Neural cell (in vitro differentiated cells): ENCODE results near the gene FOXP4.

Experiments
- EP300 ChIP-seq: fragments of 450-650 bp; conservative IDR thresholded peaks from 2 replicates; pipeline ENCODE4 v1.6.1; 2014; ENCODE audit warnings: antibody characterized with exemption, mild to moderate bottlenecking, moderate library complexity; ENCODE audit not compliant: poor library complexity, severe bottlenecking
- EZH2 ChIP-seq: fragments of 200-600, 300-800 bp; shearing (Covaris generic), sonication (generic); IDR thresholded peaks from 2 replicates; pipeline ENCODE4 v1.6.1; 2014; ENCODE audit warnings: antibody characterized with exemption, low read length, borderline replicate concordance, mild to moderate bottlenecking; ENCODE audit not compliant: insufficient read depth, poor library complexity, severe bottlenecking
- MXI1 ChIP-seq: fragments of 450-650 bp; conservative IDR thresholded peaks from 2 replicates; pipeline ENCODE4 v1.6.1; 2014; ENCODE audit warnings: antibody characterized with exemption, mild to moderate bottlenecking; ENCODE audit not compliant: poor library complexity, severe bottlenecking
- POLR2AphosphoS5 ChIP-seq: IDR thresholded peaks from 2 replicates; pipeline ENCODE4 v1.6.1; 2012
- RAD21 ChIP-seq: fragments of 450-650 bp; conservative IDR thresholded peaks from 2 replicates; pipeline ENCODE4 v1.6.1; 2014; ENCODE audit warnings: antibody characterized with exemption, mild to moderate bottlenecking, moderate library complexity
- SMC3 ChIP-seq: fragments of 450-650 bp; conservative IDR thresholded peaks from 2 replicates; pipeline ENCODE4 v1.6.1; 2014; ENCODE audit warnings: antibody characterized with exemption, mild to moderate bottlenecking, moderate library complexity; ENCODE audit not compliant: poor library complexity
- TAF1 ChIP-seq: IDR thresholded peaks from 2 replicates; pipeline ENCODE4 v1.6.1; 2012; ENCODE audit warnings: low read depth
- TF ChIP-seq, protein P1 (sequence below): fragments of 450-650 bp; IDR thresholded peaks from 2 replicates; pipeline ENCODE4 v1.5.1; 2014; ENCODE audit warnings: antibody characterized with exemption, mild to moderate bottlenecking, moderate library complexity; ENCODE audit not compliant: poor library complexity, severe bottlenecking
- TF ChIP-seq, protein P2 (sequence below): IDR thresholded peaks from 2 replicates; pipeline ENCODE4 v1.6.1; 2012; ENCODE audit warnings: borderline replicate concordance

DNA sequence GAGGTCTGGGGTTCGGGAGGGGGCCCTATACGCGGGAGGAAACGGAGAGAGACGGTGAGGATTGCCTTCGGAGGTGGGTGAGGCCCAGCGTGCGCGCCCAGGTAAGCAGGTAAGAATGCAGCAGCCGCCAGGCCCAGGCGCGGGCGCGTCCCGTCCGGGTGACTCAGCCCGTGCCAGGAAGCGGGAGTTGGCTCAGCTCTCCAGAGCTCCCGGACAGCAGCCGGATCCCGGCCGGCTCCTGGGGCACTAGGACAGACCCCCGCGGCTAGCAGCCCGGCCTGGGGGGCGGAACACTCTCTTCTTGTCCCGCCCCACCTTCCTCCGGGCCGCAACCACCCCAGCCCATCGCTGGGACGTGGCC, 90.6 kb downstream of the FOXP4 start:
- TF ChIP-seq, protein P1, sequence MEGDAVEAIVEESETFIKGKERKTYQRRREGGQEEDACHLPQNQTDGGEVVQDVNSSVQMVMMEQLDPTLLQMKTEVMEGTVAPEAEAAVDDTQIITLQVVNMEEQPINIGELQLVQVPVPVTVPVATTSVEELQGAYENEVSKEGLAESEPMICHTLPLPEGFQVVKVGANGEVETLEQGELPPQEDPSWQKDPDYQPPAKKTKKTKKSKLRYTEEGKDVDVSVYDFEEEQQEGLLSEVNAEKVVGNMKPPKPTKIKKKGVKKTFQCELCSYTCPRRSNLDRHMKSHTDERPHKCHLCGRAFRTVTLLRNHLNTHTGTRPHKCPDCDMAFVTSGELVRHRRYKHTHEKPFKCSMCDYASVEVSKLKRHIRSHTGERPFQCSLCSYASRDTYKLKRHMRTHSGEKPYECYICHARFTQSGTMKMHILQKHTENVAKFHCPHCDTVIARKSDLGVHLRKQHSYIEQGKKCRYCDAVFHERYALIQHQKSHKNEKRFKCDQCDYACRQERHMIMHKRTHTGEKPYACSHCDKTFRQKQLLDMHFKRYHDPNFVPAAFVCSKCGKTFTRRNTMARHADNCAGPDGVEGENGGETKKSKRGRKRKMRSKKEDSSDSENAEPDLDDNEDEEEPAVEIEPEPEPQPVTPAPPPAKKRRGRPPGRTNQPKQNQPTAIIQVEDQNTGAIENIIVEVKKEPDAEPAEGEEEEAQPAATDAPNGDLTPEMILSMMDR = no peak
- TF ChIP-seq RAD21 = no peak
- TF ChIP-seq, protein P2, sequence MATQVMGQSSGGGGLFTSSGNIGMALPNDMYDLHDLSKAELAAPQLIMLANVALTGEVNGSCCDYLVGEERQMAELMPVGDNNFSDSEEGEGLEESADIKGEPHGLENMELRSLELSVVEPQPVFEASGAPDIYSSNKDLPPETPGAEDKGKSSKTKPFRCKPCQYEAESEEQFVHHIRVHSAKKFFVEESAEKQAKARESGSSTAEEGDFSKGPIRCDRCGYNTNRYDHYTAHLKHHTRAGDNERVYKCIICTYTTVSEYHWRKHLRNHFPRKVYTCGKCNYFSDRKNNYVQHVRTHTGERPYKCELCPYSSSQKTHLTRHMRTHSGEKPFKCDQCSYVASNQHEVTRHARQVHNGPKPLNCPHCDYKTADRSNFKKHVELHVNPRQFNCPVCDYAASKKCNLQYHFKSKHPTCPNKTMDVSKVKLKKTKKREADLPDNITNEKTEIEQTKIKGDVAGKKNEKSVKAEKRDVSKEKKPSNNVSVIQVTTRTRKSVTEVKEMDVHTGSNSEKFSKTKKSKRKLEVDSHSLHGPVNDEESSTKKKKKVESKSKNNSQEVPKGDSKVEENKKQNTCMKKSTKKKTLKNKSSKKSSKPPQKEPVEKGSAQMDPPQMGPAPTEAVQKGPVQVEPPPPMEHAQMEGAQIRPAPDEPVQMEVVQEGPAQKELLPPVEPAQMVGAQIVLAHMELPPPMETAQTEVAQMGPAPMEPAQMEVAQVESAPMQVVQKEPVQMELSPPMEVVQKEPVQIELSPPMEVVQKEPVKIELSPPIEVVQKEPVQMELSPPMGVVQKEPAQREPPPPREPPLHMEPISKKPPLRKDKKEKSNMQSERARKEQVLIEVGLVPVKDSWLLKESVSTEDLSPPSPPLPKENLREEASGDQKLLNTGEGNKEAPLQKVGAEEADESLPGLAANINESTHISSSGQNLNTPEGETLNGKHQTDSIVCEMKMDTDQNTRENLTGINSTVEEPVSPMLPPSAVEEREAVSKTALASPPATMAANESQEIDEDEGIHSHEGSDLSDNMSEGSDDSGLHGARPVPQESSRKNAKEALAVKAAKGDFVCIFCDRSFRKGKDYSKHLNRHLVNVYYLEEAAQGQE = no peak
- no peak for TF ChIP-seq EZH2
- no peak for TF ChIP-seq POLR2AphosphoS5
- TF ChIP-seq EP300 = no peak
- TF ChIP-seq MXI1 = no peak
- no peak for TF ChIP-seq TAF1
- no peak for TF ChIP-seq SMC3
